OCI-LY3 (cell line): ENCODE results near the gene LAMA1.

Experiments used
- H2AFZ ChIP-seq: fragments of 200-600, 300-600 bp; shearing (Covaris generic); 2 replicates; pipeline ENCODE4 v1.6.0; 2014; ENCODE audit warnings: antibody characterized with exemption, low read depth, low read length
- H3K27ac ChIP-seq: fragments of 200-600, 300-600 bp; sonication (generic); 2 replicates; pipeline ENCODE4 v1.5.1; 2014; ENCODE audit warnings: mild to moderate bottlenecking, low read length, moderate library complexity, mixed read lengths
- H3K27me3 ChIP-seq: fragments of 200-600, 300-600 bp; sonication (generic); 2 replicates; pipeline ENCODE4 v1.6.1; 2014; ENCODE audit warnings: low read depth, low read length, mixed read lengths
- H3K36me3 ChIP-seq: fragments of 200-600, 300-600 bp; sonication (generic); replicated peaks from 2 replicates; pipeline ENCODE3; 2014; ENCODE audit warnings: low read depth, low read length, mixed read lengths
- H3K4me1 ChIP-seq: fragments of 300-600, 200-600 bp; sonication (generic); 2 replicates; pipeline ENCODE4 v1.6.1; 2014; ENCODE audit warnings: low read length, mixed read lengths
- H3K4me2 ChIP-seq: fragments of 200-600, 300-600 bp; sonication (generic); 2 replicates; pipeline ENCODE4 v1.6.1; 2014; ENCODE audit warnings: low read length, mixed read lengths
- H3K4me3 ChIP-seq: fragments of 300-600, 200-600 bp; sonication (generic); 2 replicates; pipeline ENCODE4 v1.5.1; 2014; ENCODE audit warnings: antibody characterized with exemption, mild to moderate bottlenecking, low read length, moderate library complexity
- H3K79me2 ChIP-seq: fragments of 300-600, 200-600 bp; shearing (Covaris generic); 2 replicates; pipeline ENCODE4 v1.6.1; 2014; ENCODE audit warnings: mild to moderate bottlenecking, low read length, mixed read lengths
- H3K9ac ChIP-seq: fragments of 300-600, 200-600 bp; shearing (Covaris generic); 2 replicates; pipeline ENCODE4 v1.6.0; 2014; ENCODE audit warnings: mild to moderate bottlenecking, low read length, moderate library complexity
- H3K9me3 ChIP-seq: fragments of 200-600, 300-600 bp; shearing (Covaris generic); 2 replicates; pipeline ENCODE4 v1.6.1; 2014; ENCODE audit warnings: low read length, mixed read lengths; ENCODE audit not compliant: insufficient read depth
- H4K20me1 ChIP-seq: fragments of 200-600, 300-600 bp; sonication (generic); 2 replicates; pipeline ENCODE4 v1.6.1; 2016; ENCODE audit warnings: low read length, mixed read lengths; ENCODE audit not compliant: insufficient read depth
- CTCF ChIP-seq: fragments of 200-600, 300-600 bp; sonication (generic); IDR thresholded peaks from 2 replicates; pipeline ENCODE4 v1.5.1; 2014; ENCODE audit warnings: antibody characterized with exemption, low read length, low read depth
- EZH2phosphoT487 ChIP-seq: fragments of 200-600 bp; shearing (Covaris generic); IDR thresholded peaks from 2 replicates; pipeline ENCODE4 v1.6.1; 2018; ENCODE audit warnings: antibody characterized with exemption, mixed run types, low read depth

Gene LAMA1

GRCh38 chr18:6997808-6998207 is 119.8 kb downstream of the LAMA1 start:
- TF ChIP-seq EZH2phosphoT487 (no peak), CTCF (no peak)
- H3K79me2 ChIP-seq, result no peaks in the 10 kb centered on the region
- H3K9ac ChIP-seq, result no peak overlapping the region
- H3K4me2 ChIP-seq, result no peak overlapping the region
- no peaks in the 10 kb centered on the region for H3K4me1 ChIP-seq
- H3K27me3 ChIP-seq, result no peaks in the 10 kb centered on the region
- no peaks in the 10 kb centered on the region for H4K20me1 ChIP-seq
- H2AFZ ChIP-seq, result no peak overlapping the region
- no peaks in the 10 kb centered on the region for H3K9me3 ChIP-seq
- no peaks in the 10 kb centered on the region for H3K36me3 ChIP-seq
- no peak overlapping the region for H3K4me3 ChIP-seq
- no peak overlapping the region for H3K27ac ChIP-seq

DNA sequence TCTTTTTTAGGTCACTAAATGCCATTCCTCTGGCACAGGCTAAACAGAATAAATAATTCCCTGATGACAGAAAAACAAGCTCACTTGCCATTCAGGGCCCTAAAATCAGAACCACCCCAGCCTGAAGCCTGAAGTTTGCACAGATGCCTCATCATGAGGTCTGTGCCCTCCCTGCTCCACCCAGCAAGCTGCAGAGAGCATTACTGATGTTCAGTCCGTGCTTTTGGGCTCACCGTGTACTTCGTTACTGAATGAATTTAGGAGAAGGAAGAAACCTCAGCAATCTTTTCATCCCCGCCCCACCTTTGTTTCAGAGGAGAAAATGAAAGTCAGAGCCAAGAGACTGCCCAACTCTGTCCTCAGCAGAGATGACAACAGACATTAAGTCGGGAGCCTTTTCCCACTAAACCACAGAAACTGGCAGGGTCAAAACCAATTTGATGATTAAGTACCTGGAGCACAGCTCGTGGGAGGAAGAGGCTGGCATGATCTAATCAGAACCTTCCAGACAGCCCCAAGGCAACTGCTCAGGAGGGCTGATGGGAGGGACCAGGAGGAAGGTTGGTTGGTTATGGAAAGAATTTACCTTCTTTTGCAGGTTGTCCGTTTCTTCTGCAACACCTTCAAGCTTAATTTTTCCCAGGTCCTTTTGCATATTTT is 122.7 kb downstream of the LAMA1 start:
- no peaks in the 10 kb centered on the region for H3K79me2 ChIP-seq
- H3K36me3 ChIP-seq, result no peaks in the 10 kb centered on the region
- no peak overlapping the region for H3K27ac ChIP-seq
- no peaks in the 10 kb centered on the region for H3K9me3 ChIP-seq
- H3K27me3 ChIP-seq, result no peaks in the 10 kb centered on the region
- no peaks in the 10 kb centered on the region for H3K4me1 ChIP-seq
- 0 out of 2 replicates have a peak overlapping the region, but pooled peaks have one; percentile 21 for H3K4me3 ChIP-seq
- H2AFZ ChIP-seq, result no peak overlapping the region
- TF ChIP-seq CTCF (no peak), EZH2phosphoT487 (no peak)
- no peak overlapping the region for H3K9ac ChIP-seq
- no peaks in the 10 kb centered on the region for H4K20me1 ChIP-seq
- H3K4me2 ChIP-seq, result peak overlapping the region; percentile 30

GRCh38 chr18:6994056-6994770 is 123.4 kb downstream of the LAMA1 start:
- H3K27ac ChIP-seq, result no peak overlapping the region
- no peaks in the 10 kb centered on the region for H4K20me1 ChIP-seq
- H3K4me1 ChIP-seq, result no peaks in the 10 kb centered on the region
- H3K36me3 ChIP-seq, result no peaks in the 10 kb centered on the region
- no peak overlapping the region for H3K9ac ChIP-seq
- H2AFZ ChIP-seq, result no peak overlapping the region
- no peak overlapping the region for H3K4me3 ChIP-seq
- H3K9me3 ChIP-seq, result no peaks in the 10 kb centered on the region
- no peak overlapping the region for H3K4me2 ChIP-seq
- H3K27me3 ChIP-seq, result no peaks in the 10 kb centered on the region
- TF ChIP-seq EZH2phosphoT487 (no peak), CTCF (no peak)
- no peaks in the 10 kb centered on the region for H3K79me2 ChIP-seq

GRCh38 chr18:6992761-6993160 is 124.8 kb downstream of the LAMA1 start:
- no peak overlapping the region for H3K4me2 ChIP-seq
- no peak overlapping the region for H3K9ac ChIP-seq
- no peaks in the 10 kb centered on the region for H3K27me3 ChIP-seq
- H4K20me1 ChIP-seq, result no peaks in the 10 kb centered on the region
- no peaks in the 10 kb centered on the region for H3K36me3 ChIP-seq
- TF ChIP-seq EZH2phosphoT487, result no peak
- TF ChIP-seq CTCF, result no peak
- H3K27ac ChIP-seq, result no peak overlapping the region
- H3K4me1 ChIP-seq, result no peaks in the 10 kb centered on the region
- no peak overlapping the region for H2AFZ ChIP-seq
- H3K79me2 ChIP-seq, result no peaks in the 10 kb centered on the region
- no peak overlapping the region for H3K4me3 ChIP-seq
- no peaks in the 10 kb centered on the region for H3K9me3 ChIP-seq
